Activated B cell treated with CpG ODN at 0.5 μM for 24 hours (primary cell): ENCODE measurements around the gene TOR1B. TPM values are rescaled to one million over a fixed set of nuclear protein-coding genes. Genes with fewer than 3 reads are reported as not detected.
A peak's percentile ranks its signal among the peaks of the same experiment; 100 is the strongest.

Source experiments
- ATAC-seq: fragments of 200-7000 bp; cut with Tn5 transposase; one replicate; pipeline ENCODE4 v1.10.0; 2021; ENCODE audit warnings: low read depth, mild to moderate bottlenecking, moderate library complexity
- CTCF ChIA-PET: fragments of 350-600 bp; sonication (Branson Sonifier 250); formaldehyde crosslinking; loops from one replicate; lab custom pipeline; 2021; ENCODE audit warnings: antibody characterized with exemption; lab: Charles Lee
- POLR2A ChIA-PET: fragments of 350-600 bp; sonication (Branson Sonifier 250); formaldehyde crosslinking; loops from one replicate; lab custom pipeline; 2021; ENCODE audit warnings: antibody characterized with exemption; lab: Charles Lee
- DNase-seq: peaks from one replicate; pipeline ENCODE4 v3.0.0; 2022
- H3K27ac Mint-ChIP-seq: one replicate; pipeline ENCODE4 v1.8.0; 2020; ENCODE audit warnings: mixed read lengths
- H3K27me3 Mint-ChIP-seq: one replicate; pipeline ENCODE4 v1.8.0; 2021; ENCODE audit warnings: mixed read lengths
- H3K36me3 Mint-ChIP-seq: one replicate; pipeline ENCODE4 v1.8.0; 2021; ENCODE audit warnings: low read depth, mixed read lengths
- H3K4me1 Mint-ChIP-seq: one replicate; pipeline ENCODE4 v1.8.0; 2021; ENCODE audit warnings: mixed read lengths
- H3K4me3 Mint-ChIP-seq: one replicate; pipeline ENCODE4 v1.8.0; 2020; ENCODE audit warnings: mild to moderate bottlenecking, mixed read lengths
- H3K9me3 Mint-ChIP-seq: one replicate; pipeline ENCODE4 v1.8.0; 2020; ENCODE audit warnings: mixed read lengths
- intact Hi-C: fragments of 100-400 bp; cut with micrococcal nuclease; formaldehyde crosslinking; loops from one replicate; pipeline ENCODE4 v1.15.1; 2024
- total RNA-seq: library from RNA; stranded (reverse); gene quantifications from 2 replicates; pipeline ENCODE4 v1.2.3, GENCODE V29; 2022
- TF ChIP-seq, protein P1 (sequence below): fragments of 200-600 bp; IDR thresholded peaks from one replicate; pipeline ENCODE4 v1.8.0; 2022; ENCODE audit warnings: antibody characterized with exemption, mild to moderate bottlenecking

Gene TOR1B, protein sequence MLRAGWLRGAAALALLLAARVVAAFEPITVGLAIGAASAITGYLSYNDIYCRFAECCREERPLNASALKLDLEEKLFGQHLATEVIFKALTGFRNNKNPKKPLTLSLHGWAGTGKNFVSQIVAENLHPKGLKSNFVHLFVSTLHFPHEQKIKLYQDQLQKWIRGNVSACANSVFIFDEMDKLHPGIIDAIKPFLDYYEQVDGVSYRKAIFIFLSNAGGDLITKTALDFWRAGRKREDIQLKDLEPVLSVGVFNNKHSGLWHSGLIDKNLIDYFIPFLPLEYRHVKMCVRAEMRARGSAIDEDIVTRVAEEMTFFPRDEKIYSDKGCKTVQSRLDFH
- 11.8 and 15.3 TPM in 2 replicates for total RNA-seq

DNA sequence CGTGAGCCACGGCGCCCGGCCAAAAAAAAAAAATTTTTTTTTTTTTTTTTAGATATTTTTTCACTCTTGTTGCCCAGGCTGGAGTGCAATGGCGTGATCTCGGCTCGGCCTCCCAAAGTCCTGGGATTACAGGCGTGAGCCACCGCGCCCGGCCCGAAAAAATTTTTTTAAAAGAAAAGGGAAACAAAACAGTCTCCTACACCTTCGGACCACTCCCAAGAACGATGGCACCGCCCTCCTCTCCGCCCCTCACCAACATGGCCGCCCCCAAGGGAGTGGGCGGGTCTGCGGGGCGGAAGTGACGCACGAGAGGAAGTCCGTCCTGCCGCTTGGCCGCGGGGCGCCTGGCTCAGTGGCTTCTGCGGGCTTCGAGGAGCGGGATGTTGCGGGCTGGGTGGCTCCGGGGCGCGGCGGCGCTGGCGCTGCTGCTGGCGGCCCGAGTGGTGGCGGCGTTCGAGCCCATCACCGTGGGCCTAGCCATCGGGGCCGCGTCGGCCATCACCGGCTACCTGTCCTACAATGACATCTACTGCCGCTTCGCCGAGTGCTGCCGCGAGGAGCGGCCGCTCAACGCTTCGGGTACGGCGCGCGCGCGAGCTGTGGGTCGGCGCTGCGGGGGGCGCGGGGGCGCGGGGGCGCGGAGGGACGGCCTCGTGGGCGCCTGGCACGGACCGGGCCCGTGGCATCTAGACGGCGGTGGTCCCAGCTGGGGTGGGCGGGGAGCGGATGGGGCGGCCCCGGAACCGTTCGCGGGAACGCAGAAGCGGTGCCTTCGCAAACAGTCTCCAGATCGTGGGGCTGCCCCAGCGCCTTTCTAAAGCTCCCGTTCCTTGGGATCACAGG lies at the start of gene TOR1B:
Gene TOR1B (plus strand): TSS at position 352 of the 843 bp plus-strand sequence. CDS start 29 bp downstream, at position 381.
- H3K27ac Mint-ChIP-seq: peak within 1 kb of the TSS; percentile 93
- intact Hi-C loops: loop anchor here (1.0 to 5.0 kb wide), 6 partner anchors 21 to 776 kb away; partner anchors contain the start of genes ASB6, C9orf78, FUBP3 and TOR1A
- H3K36me3 Mint-ChIP-seq: peaks cover 28% of the 10 kb centered on the region
- peak within 1 kb of the TSS; percentile 92 for H3K4me3 Mint-ChIP-seq
- POLR2A ChIA-PET: interaction anchor here (0.5 to 3.2 kb wide), 14 partner anchors 17 to 1306 kb away, joined by 3 to 10 read pairs (median 5); partner anchors contain the start of genes C9orf78, TOR1A and USP20
- ATAC-seq (peak; percentile 95), DNase-seq (peak; percentile 99)
- no peaks in the 10 kb centered on the region for H3K27me3 Mint-ChIP-seq
- CTCF ChIA-PET: interaction anchor here (0.7 kb wide), 1 partner anchor 663 kb away, joined by 3 read pairs; no protein-coding TSS in a partner anchor
- peaks cover 22% of the 10 kb centered on the region for H3K4me1 Mint-ChIP-seq
- H3K9me3 Mint-ChIP-seq: no peaks in the 10 kb centered on the region
- TF ChIP-seq, protein P1, sequence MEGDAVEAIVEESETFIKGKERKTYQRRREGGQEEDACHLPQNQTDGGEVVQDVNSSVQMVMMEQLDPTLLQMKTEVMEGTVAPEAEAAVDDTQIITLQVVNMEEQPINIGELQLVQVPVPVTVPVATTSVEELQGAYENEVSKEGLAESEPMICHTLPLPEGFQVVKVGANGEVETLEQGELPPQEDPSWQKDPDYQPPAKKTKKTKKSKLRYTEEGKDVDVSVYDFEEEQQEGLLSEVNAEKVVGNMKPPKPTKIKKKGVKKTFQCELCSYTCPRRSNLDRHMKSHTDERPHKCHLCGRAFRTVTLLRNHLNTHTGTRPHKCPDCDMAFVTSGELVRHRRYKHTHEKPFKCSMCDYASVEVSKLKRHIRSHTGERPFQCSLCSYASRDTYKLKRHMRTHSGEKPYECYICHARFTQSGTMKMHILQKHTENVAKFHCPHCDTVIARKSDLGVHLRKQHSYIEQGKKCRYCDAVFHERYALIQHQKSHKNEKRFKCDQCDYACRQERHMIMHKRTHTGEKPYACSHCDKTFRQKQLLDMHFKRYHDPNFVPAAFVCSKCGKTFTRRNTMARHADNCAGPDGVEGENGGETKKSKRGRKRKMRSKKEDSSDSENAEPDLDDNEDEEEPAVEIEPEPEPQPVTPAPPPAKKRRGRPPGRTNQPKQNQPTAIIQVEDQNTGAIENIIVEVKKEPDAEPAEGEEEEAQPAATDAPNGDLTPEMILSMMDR: no peak

DNA sequence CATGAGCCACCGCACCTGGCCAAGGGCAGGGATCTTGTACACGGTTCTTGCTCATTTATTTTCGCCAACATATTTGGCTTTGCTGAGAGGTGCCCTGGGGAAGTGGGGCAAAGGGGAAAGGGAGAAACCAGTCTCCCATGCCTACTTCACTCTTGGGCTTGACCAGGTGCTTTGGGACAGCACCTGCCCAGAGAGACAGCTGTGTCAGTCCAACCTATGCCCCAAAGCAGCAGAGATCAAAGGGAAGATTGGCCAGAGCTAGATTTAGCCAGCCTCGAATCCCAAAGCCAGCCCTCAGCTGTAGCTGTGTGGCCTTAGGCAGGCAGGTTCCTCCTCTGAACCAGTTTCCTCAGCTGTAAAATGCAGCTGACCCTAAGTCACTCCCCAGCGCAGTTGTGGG lies 47.8 kb upstream of the TOR1B start:
- ATAC-seq (no peak), DNase-seq (no peak)
- ChIA-PET CTCF (no interaction called here), POLR2A (interaction anchor here (0.5 kb wide), 1 partner anchor 636 kb away, joined by 3 read pairs; no protein-coding TSS in a partner anchor)
- no peaks in the 10 kb centered on the region for H3K36me3 Mint-ChIP-seq
- H3K27ac Mint-ChIP-seq: no peak overlapping the region
- no peaks in the 10 kb centered on the region for H3K9me3 Mint-ChIP-seq
- H3K4me1 Mint-ChIP-seq: peaks cover 14% of the 10 kb centered on the region
- H3K4me3 Mint-ChIP-seq: no peak overlapping the region
- peaks cover 37% of the 10 kb centered on the region for H3K27me3 Mint-ChIP-seq
- TF ChIP-seq, protein P1: no peak
- intact Hi-C loops: no loop called here

DNA sequence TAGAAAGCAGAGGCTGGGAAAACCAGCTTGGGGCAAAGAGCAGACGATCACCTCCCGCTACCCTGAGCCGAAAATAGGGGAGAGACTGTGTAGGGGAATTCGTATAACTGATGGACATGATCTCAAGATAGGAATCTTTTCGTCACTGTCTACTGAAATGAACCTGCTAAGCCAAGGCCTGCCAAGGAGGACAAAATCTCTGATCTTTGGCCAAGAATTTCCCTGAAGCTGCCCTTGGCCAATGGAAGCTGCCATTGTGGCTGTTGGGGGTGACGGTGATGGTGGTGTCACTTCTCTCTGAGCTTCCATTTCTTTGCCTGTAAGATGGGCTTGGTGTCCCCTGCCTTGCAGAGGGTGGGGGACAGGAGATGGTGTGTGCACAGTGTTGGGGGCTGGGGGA lies 46.8 kb upstream of the TOR1B start:
- ATAC-seq: no peak
- intact Hi-C loops: no loop called here
- no peaks in the 10 kb centered on the region for H3K36me3 Mint-ChIP-seq
- ChIA-PET CTCF (no interaction called here), POLR2A (no interaction called here)
- peaks cover 37% of the 10 kb centered on the region for H3K27me3 Mint-ChIP-seq
- H3K4me3 Mint-ChIP-seq: no peak overlapping the region
- TF ChIP-seq, protein P1: no peak
- no peak for DNase-seq
- H3K27ac Mint-ChIP-seq: no peak overlapping the region
- H3K4me1 Mint-ChIP-seq: peaks cover 14% of the 10 kb centered on the region
- no peaks in the 10 kb centered on the region for H3K9me3 Mint-ChIP-seq

DNA sequence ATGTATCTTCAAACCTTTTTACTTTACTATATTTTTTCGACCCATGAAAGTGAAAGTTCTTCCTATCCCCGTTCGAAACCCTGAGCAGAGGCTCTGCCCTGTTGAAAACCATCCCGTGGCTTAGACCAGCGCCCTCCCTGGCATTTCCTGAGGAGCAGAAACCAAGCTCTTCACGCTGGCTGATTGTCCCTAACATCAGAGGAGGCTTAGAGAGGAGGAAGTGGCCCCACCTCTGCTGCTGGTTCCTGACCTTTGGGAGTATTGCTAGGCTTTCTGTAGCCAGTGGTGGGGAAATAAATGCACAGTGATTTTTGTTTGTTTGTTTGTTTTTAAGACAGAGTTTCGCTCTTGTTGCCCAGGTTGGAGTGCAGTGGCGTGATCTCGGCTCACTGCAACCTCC lies 45.9 kb upstream of the TOR1B start:
- Mint-ChIP-seq H3K27ac (no peak overlapping the region), H3K4me1 (peaks cover 14% of the 10 kb centered on the region), H3K36me3 (no peaks in the 10 kb centered on the region), H3K4me3 (no peak overlapping the region), H3K27me3 (peaks cover 36% of the 10 kb centered on the region), H3K9me3 (no peaks in the 10 kb centered on the region)
- TF ChIP-seq, protein P1: no peak
- intact Hi-C loops: no loop called here
- ATAC-seq (no peak), DNase-seq (no peak)
- ChIA-PET POLR2A (no interaction called here), CTCF (no interaction called here)

DNA sequence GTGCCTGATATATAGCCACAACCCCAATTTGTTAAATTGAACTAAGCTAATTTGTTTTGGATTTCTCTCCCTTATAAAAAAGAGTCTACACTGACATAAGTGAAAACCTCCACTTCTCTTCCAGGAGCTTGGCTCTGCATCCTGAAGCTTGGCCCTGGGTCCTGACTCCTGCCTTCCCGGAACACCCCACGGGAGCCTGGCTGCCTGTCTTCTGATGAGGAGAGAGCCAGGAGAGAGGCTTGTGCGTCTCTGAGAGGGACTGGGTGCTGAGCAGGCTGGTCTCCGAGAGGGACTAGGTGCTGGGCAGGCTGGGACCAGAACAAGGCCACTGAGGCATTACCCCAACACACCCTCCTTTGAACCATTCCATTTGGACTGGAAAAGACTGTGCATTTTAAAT lies 43.7 kb upstream of the TOR1B start:
- H3K4me3 Mint-ChIP-seq: no peak overlapping the region

More for the DNA sequence above, 43.7 kb upstream of the TOR1B start:
- no peak for DNase-seq
- POLR2A ChIA-PET: no interaction called here
- intact Hi-C loops: no loop called here
- no peak overlapping the region for H3K27ac Mint-ChIP-seq
- no peaks in the 10 kb centered on the region for H3K36me3 Mint-ChIP-seq
- peaks cover 16% of the 10 kb centered on the region for H3K27me3 Mint-ChIP-seq
- TF ChIP-seq, protein P1: no peak
- ATAC-seq: no peak
- peaks cover 11% of the 10 kb centered on the region for H3K4me1 Mint-ChIP-seq
- CTCF ChIA-PET: interaction anchor here (0.9 to 1.8 kb wide), 2 partner anchors 22 to 23 kb away, joined by 3 to 4 read pairs; no protein-coding TSS in a partner anchor
- H3K9me3 Mint-ChIP-seq: no peaks in the 10 kb centered on the region
